IPS-18c (cell line): ENCODE data around the gene PTPRN.
"Not testable (repeated sequence)": the region's sequence is repeated elsewhere in the genome, so short reads cannot be mapped to it uniquely, and the experiment has no call there.

Experiments used
- H3K4me3 ChIP-seq: 2 replicates; pipeline ENCODE4 v1.7.0; 2013; ENCODE audit warnings: low read depth, mild to moderate bottlenecking, low read length, moderate library complexity; ENCODE audit not compliant: insufficient read depth
- H3K9me3 ChIP-seq: one replicate; pipeline ENCODE4 v1.6.1; 2013; ENCODE audit warnings: mild to moderate bottlenecking, low read length, moderate library complexity; ENCODE audit not compliant: control insufficient read depth, insufficient read depth

PTPRN gene

GRCh38 chr2:219279916-219280516 is 29.2 kb downstream of the PTPRN start:
- H3K9me3 ChIP-seq: no peaks in the 10 kb centered on the region

GRCh38 chr2:219279151-219279915 is 29.9 kb downstream of the PTPRN start, which contains the start of gene DNAJB2:
Gene DNAJB2, plus strand, starts transcription at chr2:219279366. Its CDS starts 468 bp downstream, at chr2:219279834.
- peak within 1 kb of the TSS; percentile 52 for H3K4me3 ChIP-seq
- H3K9me3 ChIP-seq: no peaks in the 10 kb centered on the region

More at GRCh38 chr2:219279916-219280516, 29.2 kb downstream of the PTPRN start:
- peak overlapping the region; percentile 52 for H3K4me3 ChIP-seq

GRCh38 chr2:219278655-219279150 is 30.5 kb downstream of the PTPRN start:
- Histone ChIP-seq H3K4me3 (peak overlapping the region; percentile 52; the same call in 1 of the 2 replicates), H3K9me3 (no peaks in the 10 kb centered on the region)

GRCh38 chr2:219277703-219278654 is 31.2 kb downstream of the PTPRN start:
- no peaks in the 10 kb centered on the region for H3K9me3 ChIP-seq
- H3K4me3 ChIP-seq: peak overlapping the region; percentile 52; the same call in 1 of the 2 replicates

GRCh38 chr2:219274361-219274921 is 34.8 kb downstream of the PTPRN start:
- H3K9me3 ChIP-seq: no peaks in the 10 kb centered on the region
- H3K4me3 ChIP-seq: no peak overlapping the region

GRCh38 chr2:219273937-219274336 is 35.3 kb downstream of the PTPRN start:
- Histone ChIP-seq H3K9me3 (no peaks in the 10 kb centered on the region), H3K4me3 (no peak overlapping the region)

GRCh38 chr2:219272995-219273394 is 36.2 kb downstream of the PTPRN start:
- Histone ChIP-seq H3K4me3 (no peak overlapping the region), H3K9me3 (no peaks in the 10 kb centered on the region)

GRCh38 chr2:219272356-219272755 is 36.8 kb downstream of the PTPRN start:
- no peak overlapping the region for H3K4me3 ChIP-seq
- H3K9me3 ChIP-seq: no peaks in the 10 kb centered on the region

- Histone ChIP-seq H3K9me3 (no peaks in the 10 kb centered on the region), H3K4me3 (no peak overlapping the region)
These were observed 38.2 kb downstream of the PTPRN start for GRCh38 chr2:219271021-219271420.

- H3K4me3 ChIP-seq: no peak overlapping the region
- H3K9me3 ChIP-seq: no peaks in the 10 kb centered on the region
These were observed 39.2 kb downstream of the PTPRN start for GRCh38 chr2:219270055-219270372.

- H3K4me3 ChIP-seq: no peak overlapping the region
These were observed 39.7 kb downstream of the PTPRN start for GRCh38 chr2:219269362-219270054.

GRCh38 chr2:219268294-219268693 is 40.9 kb downstream of the PTPRN start:
- H3K4me3 ChIP-seq: no peak overlapping the region
- no peaks in the 10 kb centered on the region for H3K9me3 ChIP-seq

More at GRCh38 chr2:219269362-219270054, 39.7 kb downstream of the PTPRN start:
- H3K9me3 ChIP-seq: no peaks in the 10 kb centered on the region

GRCh38 chr2:219266886-219267285 is 42.3 kb downstream of the PTPRN start:
- Histone ChIP-seq H3K9me3 (no peaks in the 10 kb centered on the region), H3K4me3 (no peak overlapping the region)

GRCh38 chr2:219266232-219266631 is 43.0 kb downstream of the PTPRN start:
- Histone ChIP-seq H3K9me3 (no peaks in the 10 kb centered on the region), H3K4me3 (no peak overlapping the region)

- Histone ChIP-seq H3K9me3 (no peaks in the 10 kb centered on the region), H3K4me3 (no peak overlapping the region)
These were observed 48.0 kb downstream of the PTPRN start for GRCh38 chr2:219261024-219261855.

GRCh38 chr2:219258942-219259341 is 50.3 kb downstream of the PTPRN start:
- not testable (repeated sequence) for H3K9me3 ChIP-seq, H3K4me3 ChIP-seq
